Suprapubic skin (tissue), 4 donors: ENCODE data around the gene FOXA3. TPM values are rescaled to one million over a fixed set of nuclear protein-coding genes. Genes with fewer than 3 reads are reported as not detected.

Experiments
- DNase-seq, 2 donors: peaks; one replicate each; pipeline ENCODE4 v3.0.0-alpha.2; 2019; ENCODE audit warnings: low spot score in 2 of 2
- H3K27ac ChIP-seq: fragments of 200-600 bp; sonication (generic); one replicate; pipeline ENCODE4 v1.5.1; 2019
- H3K27me3 ChIP-seq: fragments of 200-600 bp; sonication (generic); one replicate; pipeline ENCODE4 v1.5.1; 2019
- H3K36me3 ChIP-seq: fragments of 200-600 bp; sonication (generic); one replicate; pipeline ENCODE4 v1.5.1; 2019
- H3K4me1 ChIP-seq: fragments of 200-600 bp; sonication (generic); one replicate; pipeline ENCODE4 v1.5.1; 2019
- H3K4me3 ChIP-seq: fragments of 200-600 bp; sonication (generic); one replicate; pipeline ENCODE4 v1.5.1; 2019; ENCODE audit warnings: mild to moderate bottlenecking
- H3K9me3 ChIP-seq: fragments of 200-600 bp; sonication (generic); one replicate; pipeline ENCODE4 v1.5.1; 2019
- EP300 ChIP-seq: sonication (generic); formaldehyde crosslinking; IDR thresholded peaks from one replicate; pipeline ENCODE4 v1.6.1; 2017; ENCODE audit warnings: antibody characterized with exemption
- POLR2A ChIP-seq, 2 donors: fragments of 450-650 bp; IDR thresholded peaks; one replicate each; pipeline ENCODE4 v1.6.1; 2017; ENCODE audit warnings: antibody characterized with exemption in 2 of 2, mild to moderate bottlenecking in 2 of 2, moderate library complexity in 2 of 2
- POLR2AphosphoS5 ChIP-seq, 3 donors: sonication (generic); formaldehyde crosslinking; IDR thresholded peaks; one replicate each; pipeline ENCODE4 v1.6.1; 2017; ENCODE audit warnings: antibody characterized with exemption in 3 of 3
- WGBS: methylation state at CpG from one replicate; pipeline ENCODE4 v1.1.5; 2018; 5-methylcytosine and 5-hydroxymethylcytosine counted together
- total RNA-seq, 4 donors: library from RNA; depleted of rRNA; stranded (reverse); fragments of >200 nt; gene quantifications; one replicate each; pipeline ENCODE4 v1.1.0, GENCODE V29; 2016
- TF ChIP-seq, protein P1 (sequence below), 2 donors: fragments of 200-600 bp in 1 of 2; fragments of 450-650 bp in 1 of 2; sonication (generic) in 1 of 2; IDR thresholded peaks; one replicate each; pipeline ENCODE4 v1.5.1; 2016 to 2019; ENCODE audit warnings: antibody characterized with exemption in 2 of 2, mild to moderate bottlenecking in 1 of 2, moderate library complexity in 1 of 2

The FOXA3 gene
- total RNA-seq, 4 donors from 2014 or later, result 0.30 TPM; not detected in 3

DNA sequence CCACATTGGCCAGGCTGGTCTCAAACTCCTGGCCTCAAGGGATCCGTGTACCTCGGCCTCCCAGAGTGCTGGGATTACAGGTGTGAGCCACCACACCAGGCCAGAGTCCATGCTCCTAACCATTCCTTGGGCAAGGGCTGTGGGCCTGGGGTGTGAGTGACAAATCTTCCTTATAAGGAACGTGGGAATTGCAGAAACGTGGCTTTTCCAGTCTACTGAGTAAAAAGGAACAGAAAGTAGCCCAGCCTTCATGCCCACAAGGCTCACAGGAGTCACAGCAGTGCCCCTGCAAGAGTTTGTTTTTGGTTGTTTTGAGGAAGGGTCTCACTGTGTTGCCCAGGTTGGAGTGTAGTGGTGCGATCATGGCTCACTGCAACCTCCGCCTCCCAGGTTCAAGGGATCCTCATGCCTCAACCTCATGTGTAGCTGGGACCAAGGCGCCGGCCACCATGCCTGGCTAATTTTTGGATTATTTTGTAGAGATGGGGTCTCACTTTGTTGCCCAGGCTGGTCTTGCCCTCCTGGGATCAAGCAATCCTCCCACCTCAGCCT lies 33.2 kb downstream of the FOXA3 start:
- Histone ChIP-seq H3K4me1 (peaks cover 18% of the 10 kb centered on the region), H3K9me3 (no peaks in the 10 kb centered on the region), H3K27ac (no peak overlapping the region), H3K27me3 (no peaks in the 10 kb centered on the region), H3K36me3 (peaks cover 41% of the 10 kb centered on the region), H3K4me3 (no peak overlapping the region)
- TF ChIP-seq POLR2A (IDR thresholded peaks at IDR 0.05) (no peak), EP300 (no peak), POLR2AphosphoS5 (IDR thresholded peaks at IDR 0.05) (no peak)
- TF ChIP-seq, protein P1, sequence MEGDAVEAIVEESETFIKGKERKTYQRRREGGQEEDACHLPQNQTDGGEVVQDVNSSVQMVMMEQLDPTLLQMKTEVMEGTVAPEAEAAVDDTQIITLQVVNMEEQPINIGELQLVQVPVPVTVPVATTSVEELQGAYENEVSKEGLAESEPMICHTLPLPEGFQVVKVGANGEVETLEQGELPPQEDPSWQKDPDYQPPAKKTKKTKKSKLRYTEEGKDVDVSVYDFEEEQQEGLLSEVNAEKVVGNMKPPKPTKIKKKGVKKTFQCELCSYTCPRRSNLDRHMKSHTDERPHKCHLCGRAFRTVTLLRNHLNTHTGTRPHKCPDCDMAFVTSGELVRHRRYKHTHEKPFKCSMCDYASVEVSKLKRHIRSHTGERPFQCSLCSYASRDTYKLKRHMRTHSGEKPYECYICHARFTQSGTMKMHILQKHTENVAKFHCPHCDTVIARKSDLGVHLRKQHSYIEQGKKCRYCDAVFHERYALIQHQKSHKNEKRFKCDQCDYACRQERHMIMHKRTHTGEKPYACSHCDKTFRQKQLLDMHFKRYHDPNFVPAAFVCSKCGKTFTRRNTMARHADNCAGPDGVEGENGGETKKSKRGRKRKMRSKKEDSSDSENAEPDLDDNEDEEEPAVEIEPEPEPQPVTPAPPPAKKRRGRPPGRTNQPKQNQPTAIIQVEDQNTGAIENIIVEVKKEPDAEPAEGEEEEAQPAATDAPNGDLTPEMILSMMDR (IDR thresholded peaks at IDR 0.05), result no peak
- 88% methylated on average over 8 of the region's 8 CpGs for WGBS
- no peak for DNase-seq

DNA sequence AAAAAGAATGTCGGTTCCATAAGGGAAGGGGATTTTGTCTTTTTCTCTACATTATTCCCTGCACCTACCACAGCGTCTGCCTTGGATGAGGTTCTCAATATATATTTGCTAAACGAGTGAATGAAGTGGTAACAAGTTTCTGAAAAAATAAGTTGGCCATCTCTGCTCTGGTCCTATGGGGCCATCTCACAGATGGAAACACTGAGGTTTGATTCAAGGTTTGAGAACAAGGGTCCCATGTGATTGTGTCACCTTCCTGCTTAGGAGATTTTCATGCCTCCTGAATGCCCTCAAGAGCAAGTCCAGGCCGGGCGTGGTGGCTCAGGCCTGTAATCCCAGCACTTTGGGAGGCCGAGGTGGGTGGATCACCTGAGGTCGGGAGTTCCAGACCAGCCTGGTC lies 35.1 kb downstream of the FOXA3 start:
- no peak for TF ChIP-seq POLR2AphosphoS5 (IDR thresholded peaks at IDR 0.05)
- TF ChIP-seq, protein P1 (IDR thresholded peaks at IDR 0.05), result no peak
- TF ChIP-seq POLR2A (IDR thresholded peaks at IDR 0.05), result no peak
- no peak for TF ChIP-seq EP300
- Histone ChIP-seq H3K9me3 (no peaks in the 10 kb centered on the region), H3K36me3 (peaks cover 41% of the 10 kb centered on the region), H3K4me3 (no peak overlapping the region), H3K27me3 (no peaks in the 10 kb centered on the region), H3K4me1 (peaks cover 24% of the 10 kb centered on the region), H3K27ac (no peak overlapping the region)
- WGBS, result 91% methylated on average over 7 of the region's 7 CpGs
- DNase-seq, result no peak

DNA sequence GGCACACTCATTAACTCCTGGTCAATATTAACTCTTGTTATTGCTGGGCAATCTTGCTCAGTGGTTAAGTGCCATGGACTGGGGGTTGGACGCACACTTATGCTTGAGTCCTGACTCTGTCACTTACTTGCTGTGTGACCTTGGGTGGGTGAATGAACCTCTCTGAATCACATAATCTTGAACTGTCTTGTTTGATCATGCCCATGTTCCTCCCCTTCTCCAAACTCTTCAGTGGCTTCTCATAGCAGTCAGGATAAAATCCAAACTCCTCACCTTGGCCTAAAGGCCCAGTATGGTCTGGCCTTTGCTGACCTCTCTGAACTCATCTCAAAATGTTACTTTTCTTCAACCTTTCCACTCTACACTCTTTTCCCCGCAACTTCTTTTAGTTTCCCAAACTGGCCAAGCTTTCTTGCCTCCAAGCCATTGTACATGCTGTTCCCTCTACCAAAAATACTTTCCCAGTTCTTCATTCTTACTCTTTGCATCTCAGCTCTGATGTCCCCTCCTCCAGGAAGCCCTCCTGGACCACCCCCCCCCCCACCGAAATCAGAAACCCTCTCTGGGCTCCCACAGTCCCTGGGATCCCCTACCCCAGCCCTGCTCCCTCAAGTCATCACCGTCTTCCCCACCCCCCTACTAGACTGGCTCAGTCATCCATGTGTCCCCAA lies 35.9 kb downstream of the FOXA3 start:
- WGBS, result 95% methylated on average over 4 of the region's 4 CpGs
- Histone ChIP-seq H3K9me3 (no peaks in the 10 kb centered on the region), H3K4me3 (no peak overlapping the region), H3K36me3 (peaks cover 38% of the 10 kb centered on the region), H3K4me1 (peaks cover 24% of the 10 kb centered on the region), H3K27me3 (no peaks in the 10 kb centered on the region), H3K27ac (no peak overlapping the region)
- no peak for TF ChIP-seq EP300
- no peak for TF ChIP-seq POLR2A (IDR thresholded peaks at IDR 0.05)
- TF ChIP-seq, protein P1 (IDR thresholded peaks at IDR 0.05), result no peak
- TF ChIP-seq POLR2AphosphoS5 (IDR thresholded peaks at IDR 0.05), result no peak
- DNase-seq, result no peak

DNA sequence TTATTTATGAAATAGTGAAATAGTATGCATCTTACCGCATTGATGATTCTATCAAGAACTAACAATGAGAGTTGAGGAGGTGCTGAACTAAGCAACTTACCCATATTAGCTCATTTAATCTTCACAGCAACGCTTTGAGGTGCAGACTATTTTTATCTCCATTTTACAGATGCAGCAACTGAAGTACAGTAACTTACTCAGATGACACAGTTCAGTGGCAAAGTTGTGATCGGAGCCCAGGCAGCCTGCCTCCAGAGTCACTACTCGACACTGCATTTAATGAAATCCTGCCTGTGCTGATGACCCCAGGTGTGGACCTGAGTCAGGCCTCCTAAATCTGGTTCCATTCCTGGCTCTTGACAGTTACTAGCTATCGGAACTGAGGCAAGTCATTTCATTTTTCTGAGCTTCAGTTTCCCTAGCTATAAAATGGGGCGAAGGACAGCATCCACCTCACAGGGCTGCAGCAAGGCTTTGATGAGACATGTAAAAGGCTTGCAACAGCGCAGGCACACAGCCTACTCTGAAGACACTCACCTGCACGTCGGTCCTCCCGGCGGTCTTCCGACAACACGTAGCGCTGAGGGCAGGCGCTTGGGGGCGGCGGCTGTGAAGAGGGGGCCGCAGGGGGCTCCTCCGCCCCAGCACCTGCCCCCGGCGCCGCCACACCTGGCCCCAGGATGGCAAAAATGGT lies 36.8 kb downstream of the FOXA3 start:
- Histone ChIP-seq H3K4me1 (peaks cover 24% of the 10 kb centered on the region), H3K27me3 (no peaks in the 10 kb centered on the region), H3K36me3 (peaks cover 30% of the 10 kb centered on the region), H3K27ac (no peak overlapping the region), H3K4me3 (peak overlapping the region; percentile 72), H3K9me3 (no peaks in the 10 kb centered on the region)
- TF ChIP-seq POLR2AphosphoS5 (IDR thresholded peaks at IDR 0.05) (no peak), EP300 (no peak), POLR2A (IDR thresholded peaks at IDR 0.05) (no peak)
- TF ChIP-seq, protein P1 (IDR thresholded peaks at IDR 0.05), result no peak
- 62% methylated on average over 15 of the region's 22 CpGs for WGBS
- DNase-seq, result no peak

DNA sequence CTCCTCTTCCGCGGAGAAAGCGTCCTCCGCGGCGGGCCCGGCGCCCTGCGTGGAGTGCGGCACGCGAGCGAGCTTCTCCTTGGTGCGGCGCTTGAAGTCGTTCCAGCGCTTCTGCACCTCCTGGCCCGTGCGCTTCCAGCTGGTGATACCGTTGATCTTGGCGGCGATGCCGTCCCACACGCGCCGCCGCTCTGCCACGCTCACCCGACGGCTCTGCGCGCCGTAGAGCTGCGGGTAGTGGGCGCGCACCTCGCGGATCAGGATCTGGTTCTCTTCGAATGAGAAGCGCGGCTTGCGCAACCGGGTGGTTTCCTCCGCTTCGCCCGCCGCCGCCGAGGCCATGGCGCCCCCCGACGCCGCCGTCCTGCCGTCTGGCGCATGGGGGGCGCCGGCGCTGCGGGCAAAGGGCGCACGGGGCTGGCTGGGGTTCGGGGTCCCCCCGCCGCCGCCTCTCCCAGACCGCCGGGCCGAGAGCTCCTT lies 37.3 kb downstream of the FOXA3 start:
- DNase-seq, result peak in 1 of 2 donors; percentile 68
- peaks cover 25% of the 10 kb centered on the region for H3K36me3 ChIP-seq
- no peak overlapping the region for H3K27ac ChIP-seq
- H3K27me3 ChIP-seq, result no peaks in the 10 kb centered on the region
- H3K4me3 ChIP-seq, result peak overlapping the region; percentile 72
- TF ChIP-seq, protein P1 (IDR thresholded peaks at IDR 0.05), result no peak
- TF ChIP-seq EP300 (no peak), POLR2A (IDR thresholded peaks at IDR 0.05) (no peak), POLR2AphosphoS5 (IDR thresholded peaks at IDR 0.05) (no peak)
- no CpG with 5 or more reads among the region's 69 CpGs for WGBS
- H3K4me1 ChIP-seq, result peaks cover 24% of the 10 kb centered on the region
- H3K9me3 ChIP-seq, result no peaks in the 10 kb centered on the region
